ENCODE measurements around the gene PCSK5. TPM values are rescaled to one million over a fixed set of nuclear protein-coding genes. Genes with fewer than 3 reads are reported as not detected.

The PCSK5 gene
- polyA plus RNA-seq, 1 donor from 2014 or later = 1.7 TPM

- TF ChIP-seq SMC3 (conservative IDR thresholded peaks at IDR 0.05; ENCODE audit: poor library complexity) (no peak), MXI1 (conservative IDR thresholded peaks at IDR 0.05; ENCODE audit: poor library complexity, severe bottlenecking) (no peak)
Measured at GRCh38 chr9:76135902-76136301, 245.4 kb downstream of the PCSK5 start (continued).

DNA sequence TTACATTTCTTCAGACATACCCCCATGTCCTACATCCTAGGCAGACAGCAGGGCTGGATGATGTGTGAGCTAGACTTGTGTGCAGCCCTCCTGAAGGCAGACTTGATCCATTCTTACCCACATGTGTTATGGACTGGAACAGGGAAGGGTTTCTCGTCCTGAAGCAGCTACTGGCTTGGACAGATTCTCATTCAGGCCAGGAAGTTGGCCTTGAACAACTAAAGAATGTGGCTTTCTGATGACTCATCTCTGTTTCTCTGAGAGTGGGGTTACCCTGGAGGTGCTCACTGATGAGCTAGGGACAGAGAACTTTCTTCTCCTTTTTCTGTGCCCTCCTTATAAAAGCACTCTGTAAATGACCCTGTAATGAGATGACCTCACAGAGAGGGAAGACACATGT lies 246.5 kb downstream of the PCSK5 start:
- H2AFZ ChIP-seq (ENCODE audit: low read depth, low read length) = no peak overlapping the region

GRCh38 chr9:76137931-76138330 lies 247.5 kb downstream of the PCSK5 start:
- no peak overlapping the region for H3K4me3 ChIP-seq (ENCODE audit: low read length)
- no peaks in the 10 kb centered on the region for H3K79me2 ChIP-seq (replicated peaks; ENCODE audit: insufficient read depth, low read length)
- H3K9me2 ChIP-seq (ENCODE audit: insufficient read depth, low read length) = no peaks in the 10 kb centered on the region
- H3K27me3 ChIP-seq (ENCODE audit: insufficient read depth, low read depth, low read length) = no peaks in the 10 kb centered on the region
- H3K9me3 ChIP-seq (ENCODE audit: low read length) = no peaks in the 10 kb centered on the region
- H3K9ac ChIP-seq (ENCODE audit: low read length) = no peak overlapping the region
- H4K20me1 ChIP-seq (ENCODE audit: insufficient read depth) = no peaks in the 10 kb centered on the region
- no peak overlapping the region for H3K4me2 ChIP-seq (ENCODE audit: low read length)
- H2AFZ ChIP-seq (ENCODE audit: low read depth, low read length) = no peak overlapping the region
- H3K27ac ChIP-seq (ENCODE audit: low read length) = no peak overlapping the region
- H3K36me3 ChIP-seq (ENCODE audit: insufficient read depth, low read length) = no peaks in the 10 kb centered on the region
- H3F3A ChIP-seq (ENCODE audit: insufficient read depth, low read length, poor library complexity, severe bottlenecking) = no peaks in the 10 kb centered on the region
- TF ChIP-seq RAD21 (conservative IDR thresholded peaks at IDR 0.05) = no peak
- TF ChIP-seq, protein P1, sequence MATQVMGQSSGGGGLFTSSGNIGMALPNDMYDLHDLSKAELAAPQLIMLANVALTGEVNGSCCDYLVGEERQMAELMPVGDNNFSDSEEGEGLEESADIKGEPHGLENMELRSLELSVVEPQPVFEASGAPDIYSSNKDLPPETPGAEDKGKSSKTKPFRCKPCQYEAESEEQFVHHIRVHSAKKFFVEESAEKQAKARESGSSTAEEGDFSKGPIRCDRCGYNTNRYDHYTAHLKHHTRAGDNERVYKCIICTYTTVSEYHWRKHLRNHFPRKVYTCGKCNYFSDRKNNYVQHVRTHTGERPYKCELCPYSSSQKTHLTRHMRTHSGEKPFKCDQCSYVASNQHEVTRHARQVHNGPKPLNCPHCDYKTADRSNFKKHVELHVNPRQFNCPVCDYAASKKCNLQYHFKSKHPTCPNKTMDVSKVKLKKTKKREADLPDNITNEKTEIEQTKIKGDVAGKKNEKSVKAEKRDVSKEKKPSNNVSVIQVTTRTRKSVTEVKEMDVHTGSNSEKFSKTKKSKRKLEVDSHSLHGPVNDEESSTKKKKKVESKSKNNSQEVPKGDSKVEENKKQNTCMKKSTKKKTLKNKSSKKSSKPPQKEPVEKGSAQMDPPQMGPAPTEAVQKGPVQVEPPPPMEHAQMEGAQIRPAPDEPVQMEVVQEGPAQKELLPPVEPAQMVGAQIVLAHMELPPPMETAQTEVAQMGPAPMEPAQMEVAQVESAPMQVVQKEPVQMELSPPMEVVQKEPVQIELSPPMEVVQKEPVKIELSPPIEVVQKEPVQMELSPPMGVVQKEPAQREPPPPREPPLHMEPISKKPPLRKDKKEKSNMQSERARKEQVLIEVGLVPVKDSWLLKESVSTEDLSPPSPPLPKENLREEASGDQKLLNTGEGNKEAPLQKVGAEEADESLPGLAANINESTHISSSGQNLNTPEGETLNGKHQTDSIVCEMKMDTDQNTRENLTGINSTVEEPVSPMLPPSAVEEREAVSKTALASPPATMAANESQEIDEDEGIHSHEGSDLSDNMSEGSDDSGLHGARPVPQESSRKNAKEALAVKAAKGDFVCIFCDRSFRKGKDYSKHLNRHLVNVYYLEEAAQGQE (IDR thresholded peaks at IDR 0.05; ENCODE audit: borderline replicate concordance) = no peak
- no peak for TF ChIP-seq EZH2 (IDR thresholded peaks at IDR 0.05; ENCODE audit: borderline replicate concordance, insufficient read depth, low read length, poor library complexity, severe bottlenecking)
- no peak for TF ChIP-seq CTCF (IDR thresholded peaks at IDR 0.05; ENCODE audit: poor library complexity, severe bottlenecking)
- no peak for TF ChIP-seq SMC3 (conservative IDR thresholded peaks at IDR 0.05; ENCODE audit: poor library complexity)
- no peak for TF ChIP-seq TAF1 (IDR thresholded peaks at IDR 0.05; ENCODE audit: low read depth)

More for the DNA sequence above, 246.5 kb downstream of the PCSK5 start:
- Histone ChIP-seq H3K79me2 (replicated peaks; ENCODE audit: insufficient read depth, low read length) (no peaks in the 10 kb centered on the region), H3K4me3 (ENCODE audit: low read length) (no peak overlapping the region), H3K27ac (ENCODE audit: low read length) (no peak overlapping the region), H3K27me3 (ENCODE audit: insufficient read depth, low read depth, low read length) (no peaks in the 10 kb centered on the region), H3K9ac (ENCODE audit: low read length) (no peak overlapping the region), H3K36me3 (ENCODE audit: insufficient read depth, low read length) (no peaks in the 10 kb centered on the region), H4K20me1 (ENCODE audit: insufficient read depth) (no peaks in the 10 kb centered on the region), H3K4me2 (ENCODE audit: low read length) (no peak overlapping the region), H3K9me2 (ENCODE audit: insufficient read depth, low read length) (no peaks in the 10 kb centered on the region), H3F3A (ENCODE audit: insufficient read depth, low read length, poor library complexity, severe bottlenecking) (no peaks in the 10 kb centered on the region), H3K9me3 (ENCODE audit: low read length) (no peaks in the 10 kb centered on the region)
- TF ChIP-seq EP300 (conservative IDR thresholded peaks at IDR 0.05; ENCODE audit: poor library complexity, severe bottlenecking) (no peak), EZH2 (IDR thresholded peaks at IDR 0.05; ENCODE audit: borderline replicate concordance, insufficient read depth, low read length, poor library complexity, severe bottlenecking) (no peak), CTCF (IDR thresholded peaks at IDR 0.05; ENCODE audit: poor library complexity, severe bottlenecking) (no peak), TAF1 (IDR thresholded peaks at IDR 0.05; ENCODE audit: low read depth) (no peak), MXI1 (conservative IDR thresholded peaks at IDR 0.05; ENCODE audit: poor library complexity, severe bottlenecking) (no peak), POLR2AphosphoS5 (IDR thresholded peaks at IDR 0.05) (no peak), RAD21 (conservative IDR thresholded peaks at IDR 0.05) (no peak), SMC3 (conservative IDR thresholded peaks at IDR 0.05; ENCODE audit: poor library complexity) (no peak)
- TF ChIP-seq, protein P1 (IDR thresholded peaks at IDR 0.05; ENCODE audit: borderline replicate concordance) = no peak

Data from neural cell (in vitro differentiated cells).